Stimulated activated CD4-positive, alpha-beta T cell treated with anti-CD3 and anti-CD28 coated beads, Interleukin-12 subunit alpha, Interleukin-12 subunit beta, amount 100 ng/mL, for 4 hours (primary cell): ENCODE results near the gene ETV2.
"Not testable (repeated sequence)": the region's sequence is repeated elsewhere in the genome, so short reads cannot be mapped to it uniquely, and the experiment has no call there.

Source experiments
- DNase-seq: peaks from one replicate; pipeline ENCODE4 v3.0.0-alpha.2; 2020

The ETV2 gene

DNA sequence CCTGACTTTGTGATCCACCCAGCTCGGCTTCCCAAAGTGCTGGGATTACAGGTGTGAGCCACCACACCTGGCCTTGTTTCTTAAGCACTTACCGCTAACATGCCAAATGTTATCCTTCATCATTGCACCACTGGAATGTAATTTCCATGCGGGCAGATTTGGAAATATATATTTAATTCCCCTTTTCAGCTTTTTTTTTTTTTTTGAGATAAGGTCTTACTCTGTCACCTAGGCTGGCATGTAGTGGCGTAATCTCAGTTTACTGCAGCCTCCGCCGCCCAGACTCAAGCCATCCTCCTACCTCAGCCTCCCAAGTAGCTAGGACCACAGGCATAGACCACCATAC is 20.4 kb downstream of the ETV2 start:
- no peak for DNase-seq

DNA sequence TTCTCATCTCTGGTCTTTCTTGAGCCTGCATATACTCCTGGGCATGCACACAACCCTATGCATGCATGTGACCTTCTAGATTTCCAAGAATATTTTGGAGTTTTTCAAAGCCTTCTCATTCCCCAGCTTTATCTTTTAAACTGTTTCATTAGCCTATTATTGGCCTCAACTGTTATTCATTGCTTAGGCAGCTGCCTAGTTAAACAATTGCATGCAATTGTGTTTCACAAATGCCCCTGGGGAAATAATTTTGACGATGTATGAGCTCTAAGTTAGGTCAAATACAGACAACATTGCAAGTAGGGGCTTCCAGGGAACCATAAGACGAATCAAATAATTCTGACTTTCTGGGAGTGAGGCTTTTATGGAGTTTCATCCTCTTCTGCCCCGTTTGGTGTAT is 22.4 kb downstream of the ETV2 start:
- DNase-seq = no peak

GRCh38 chr19:35665157-35665556 is 23.6 kb downstream of the ETV2 start:
- DNase-seq = no peak

- DNase-seq = no peak
Measured at GRCh38 chr19:35665604-35666003, 24.1 kb downstream of the ETV2 start.

DNA sequence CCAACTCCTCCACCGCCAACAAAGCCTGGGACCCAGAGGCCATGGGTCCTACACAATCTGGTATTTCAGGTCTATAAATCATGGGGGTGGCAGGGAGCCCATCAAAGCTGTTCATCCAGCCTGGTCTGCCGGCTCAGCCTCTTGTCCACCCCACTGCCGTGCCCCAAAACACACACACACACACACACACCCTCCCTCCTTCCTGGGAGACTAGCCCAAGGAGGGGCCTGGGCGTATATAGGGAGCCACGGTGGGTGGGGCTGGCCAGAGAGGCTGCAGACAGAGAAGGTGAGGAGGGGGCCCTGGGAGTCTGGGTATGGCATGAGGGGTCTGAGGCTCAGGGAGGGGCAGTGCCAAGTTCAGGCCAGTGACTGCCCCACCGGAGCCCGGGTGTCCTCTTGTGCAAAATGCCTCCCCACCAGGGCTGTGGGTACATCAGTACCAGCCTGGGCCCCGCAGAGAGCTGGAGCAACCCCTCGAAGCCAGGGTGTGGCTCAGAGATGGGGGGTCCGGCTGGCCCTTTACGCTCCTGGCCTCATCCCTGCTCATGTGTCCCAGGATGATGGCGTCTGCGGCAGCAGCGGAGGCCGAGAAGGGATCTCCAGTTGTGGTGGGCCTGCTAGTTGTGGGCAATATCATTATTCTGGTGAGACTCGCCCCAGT is 24.8 kb downstream of the ETV2 start, which contains the start of gene UPK1A:
Gene UPK1A, plus strand, starts transcription at position 267 of the 663 bp plus-strand sequence. Its CDS starts 296 bp downstream, at position 563.
- no peak for DNase-seq

DNA sequence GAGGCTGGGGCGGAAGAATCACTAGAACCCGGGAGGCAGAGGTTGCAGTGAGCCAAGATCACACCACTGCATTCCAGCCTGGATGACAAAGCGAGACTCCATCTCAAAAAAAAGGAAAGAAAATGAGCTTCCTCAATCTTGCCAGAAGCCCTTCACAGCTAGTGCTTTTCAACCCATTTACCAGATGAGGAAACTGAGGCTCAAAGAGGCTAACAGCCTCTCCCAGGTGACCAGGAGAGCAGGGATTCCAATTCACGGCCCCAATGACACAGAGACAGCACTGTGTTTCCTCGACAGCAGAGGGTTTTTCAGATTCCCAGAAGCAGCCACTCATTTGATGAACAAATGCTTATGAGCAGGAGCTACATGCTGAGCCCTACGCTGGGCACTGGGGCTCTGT is 28.0 kb downstream of the ETV2 start:
- no peak for DNase-seq

GRCh38 chr19:35669974-35670373 is 28.4 kb downstream of the ETV2 start:
- no peak for DNase-seq

GRCh38 chr19:35670686-35671085 is 29.1 kb downstream of the ETV2 start:
- no peak for DNase-seq

GRCh38 chr19:35671818-35672217 is 30.3 kb downstream of the ETV2 start:
- DNase-seq = no peak

DNA sequence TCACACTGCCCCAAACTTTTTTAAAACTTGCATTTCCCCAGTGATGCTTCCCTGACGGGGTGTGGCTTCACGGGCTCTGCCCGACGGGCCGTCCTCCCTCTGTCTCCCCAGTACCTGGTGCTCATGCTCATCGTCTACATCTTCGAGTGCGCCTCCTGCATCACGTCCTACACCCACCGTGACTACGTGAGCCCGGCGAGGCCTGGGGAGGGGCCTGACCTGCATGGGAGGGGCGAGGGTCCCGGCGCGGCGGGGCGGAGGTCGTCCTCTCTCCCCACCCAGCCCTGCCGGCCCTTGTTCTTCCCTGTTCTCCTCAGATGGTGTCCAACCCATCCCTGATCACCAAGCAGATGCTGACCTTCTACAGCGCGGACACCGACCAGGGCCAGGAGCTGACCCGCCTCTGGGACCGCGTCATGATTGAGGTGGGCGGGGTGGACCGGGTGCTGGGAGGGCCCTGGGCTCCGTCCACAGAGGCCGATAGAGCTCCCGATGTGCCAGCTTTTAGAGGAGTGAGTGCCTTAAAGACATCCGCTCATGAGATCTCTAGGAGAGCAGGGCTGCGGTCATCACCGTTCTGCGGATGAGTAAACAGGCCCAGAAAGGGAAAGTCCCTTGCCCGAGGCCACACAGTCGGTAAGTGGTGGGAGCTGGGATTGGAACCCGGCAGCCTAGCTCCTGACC is 31.7 kb downstream of the ETV2 start:
- peak; percentile 34 for DNase-seq

- no peak for DNase-seq
Measured at GRCh38 chr19:35675589-35676140, 34.1 kb downstream of the ETV2 start.

GRCh38 chr19:35689836-35690235 is 48.3 kb downstream of the ETV2 start:
- DNase-seq = no peak

GRCh38 chr19:35691106-35691505 is 49.6 kb downstream of the ETV2 start:
- DNase-seq = not testable (repeated sequence)

- no peak for DNase-seq
Measured at GRCh38 chr19:35692010-35692409, 50.5 kb downstream of the ETV2 start.

DNA sequence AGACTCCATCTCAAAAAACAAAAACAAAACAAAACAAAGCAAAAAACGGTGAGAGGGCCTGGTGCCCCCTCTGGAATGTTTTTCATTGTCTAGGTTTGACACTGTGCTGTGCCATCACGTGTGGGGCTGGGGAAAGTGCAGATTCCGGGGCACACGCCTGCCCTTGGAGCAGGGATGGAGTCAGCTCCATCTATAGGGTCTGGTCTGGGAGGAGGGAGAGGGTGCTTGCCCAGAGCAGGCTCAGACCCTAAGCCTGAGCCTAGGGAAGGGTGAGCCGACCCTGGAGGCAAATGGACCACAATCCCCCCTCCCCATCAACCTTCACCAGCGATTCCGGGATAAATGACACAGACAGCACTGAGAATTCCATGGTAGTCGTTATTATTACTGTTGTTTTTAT is 51.9 kb downstream of the ETV2 start:
- DNase-seq = no peak

DNA sequence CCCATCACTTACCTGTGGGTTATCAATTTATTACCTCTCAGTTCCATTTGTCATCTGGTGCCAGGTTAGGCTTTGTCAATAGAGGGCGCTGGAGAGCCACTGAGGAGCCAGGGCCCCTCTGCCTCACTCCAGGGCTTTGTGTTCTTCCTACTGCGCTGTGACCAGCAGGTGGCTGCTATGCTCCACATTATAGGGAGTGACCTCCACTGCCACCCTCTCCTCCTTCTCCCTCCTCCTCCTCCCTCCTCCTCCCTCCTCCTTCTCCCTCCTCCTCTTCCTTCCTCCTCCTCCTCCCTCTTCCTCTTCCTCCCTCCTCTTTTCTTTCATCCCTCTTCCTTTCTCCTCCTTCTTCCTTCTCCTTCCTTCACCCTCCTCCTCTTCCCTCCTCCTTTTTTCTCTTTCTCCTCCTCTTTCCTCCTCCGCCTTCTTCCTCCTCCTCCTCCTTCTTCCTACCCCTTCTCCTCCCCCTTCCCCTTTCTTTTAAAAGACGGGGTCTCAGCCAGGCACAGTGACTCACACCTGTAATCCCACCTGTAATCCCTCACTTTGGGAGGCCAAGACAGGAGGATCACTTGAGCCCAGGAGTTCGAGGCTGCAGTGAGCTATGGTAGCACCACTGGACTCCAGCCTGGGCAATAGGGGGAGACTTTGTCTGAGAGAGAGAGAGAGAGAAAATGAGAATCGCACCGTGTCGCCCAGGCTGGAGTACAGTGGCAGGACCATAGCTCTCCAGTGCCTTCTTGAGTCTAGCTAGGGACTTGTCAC is 52.5 kb downstream of the ETV2 start:
- peak; percentile 86 for DNase-seq
